BJ (cell line): Measurements from ENCODE around the gene DHRS7C. TPM values are rescaled to one million over a fixed set of nuclear protein-coding genes. Genes with fewer than 3 reads are reported as not detected.

ENCODE experiments used
- CTCF ChIA-PET: fragments of 350-600 bp; formaldehyde crosslinking; extraction: SDS; loops from one replicate; lab custom pipeline; 2021; ENCODE audit warnings: antibody characterized with exemption, inconsistent platforms; lab: Yijun Ruan, JAX
- POLR2A ChIA-PET: fragments of 300-600 bp; sonication (Branson Sonifier 250); formaldehyde crosslinking; extraction: SDS; loops from one replicate; lab custom pipeline; 2021; ENCODE audit warnings: antibody characterized with exemption; lab: Charles Lee
- DNase-seq: peaks from one replicate; pipeline ENCODE4 v3.0.0-alpha.2; 2011; ENCODE audit warnings: low read depth
- H3K27me3 ChIP-seq: 2 replicates; pipeline ENCODE4 v1.6.0; 2011; ENCODE audit warnings: low read length; ENCODE audit not compliant: control insufficient read depth, insufficient read depth
- H3K36me3 ChIP-seq: 2 replicates; pipeline ENCODE4 v1.5.1; 2011; ENCODE audit warnings: low read length; ENCODE audit not compliant: control insufficient read depth, insufficient read depth
- H3K4me3 ChIP-seq: 2 replicates; pipeline ENCODE4 v1.5.1; 2011; ENCODE audit warnings: low read depth, mild to moderate bottlenecking, control low read depth, low read length
- polyA plus RNA-seq: library from polyadenylated mRNA; depleted of rRNA; stranded (reverse); fragments of >200 nt; gene quantifications from 2 replicates; pipeline ENCODE4 v1.2.3, GENCODE V29; 2011
- TF ChIP-seq, protein P1 (sequence below): IDR thresholded peaks from 2 replicates; pipeline ENCODE4 v1.5.1; 2011; ENCODE audit warnings: low read depth, mild to moderate bottlenecking, control low read depth, inconsistent platforms, low read length, moderate library complexity; ENCODE audit not compliant: insufficient read depth

The DHRS7C gene
- polyA plus RNA-seq, 1 experiment = not detected

DNA sequence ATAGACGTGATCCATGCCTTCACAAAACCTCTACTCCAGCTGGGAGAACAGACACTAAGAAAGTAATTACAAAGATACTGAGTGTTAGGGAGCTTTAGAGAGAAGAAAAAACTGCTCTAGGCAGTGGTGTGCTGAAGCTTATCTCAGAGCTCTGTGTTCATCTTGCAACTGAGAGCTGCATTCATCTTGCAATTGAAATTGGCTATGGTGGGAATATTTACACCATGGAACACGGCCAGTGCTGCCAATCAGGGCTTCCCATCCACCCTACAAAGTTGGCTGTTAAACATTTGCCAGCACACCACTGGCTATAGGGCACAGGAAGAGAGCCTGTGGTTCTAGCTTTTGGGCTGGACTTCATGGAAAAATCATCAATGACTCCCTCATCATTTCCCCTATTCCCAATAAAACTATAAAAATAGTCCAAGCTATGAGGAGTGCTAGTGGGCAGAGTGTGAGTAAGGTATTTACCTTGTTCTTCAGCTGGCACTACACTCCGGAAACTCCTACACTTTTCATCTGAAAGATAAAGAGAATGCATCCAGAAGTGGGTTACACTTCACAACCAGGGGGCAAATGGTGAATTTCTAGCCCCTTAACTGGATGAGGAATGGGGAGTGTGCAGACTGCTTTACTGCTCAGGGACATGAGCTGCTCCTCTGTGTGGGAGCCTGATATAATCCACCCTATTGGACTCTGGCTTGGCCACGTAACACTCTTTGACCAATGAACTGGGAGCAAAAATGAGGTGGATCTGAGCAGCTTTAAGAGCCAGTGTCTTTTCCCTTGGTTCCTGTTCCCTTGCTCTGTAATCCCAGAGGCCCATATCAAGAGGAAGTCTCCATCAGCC, 18.9 kb upstream of the DHRS7C start:
- TF ChIP-seq, protein P1, sequence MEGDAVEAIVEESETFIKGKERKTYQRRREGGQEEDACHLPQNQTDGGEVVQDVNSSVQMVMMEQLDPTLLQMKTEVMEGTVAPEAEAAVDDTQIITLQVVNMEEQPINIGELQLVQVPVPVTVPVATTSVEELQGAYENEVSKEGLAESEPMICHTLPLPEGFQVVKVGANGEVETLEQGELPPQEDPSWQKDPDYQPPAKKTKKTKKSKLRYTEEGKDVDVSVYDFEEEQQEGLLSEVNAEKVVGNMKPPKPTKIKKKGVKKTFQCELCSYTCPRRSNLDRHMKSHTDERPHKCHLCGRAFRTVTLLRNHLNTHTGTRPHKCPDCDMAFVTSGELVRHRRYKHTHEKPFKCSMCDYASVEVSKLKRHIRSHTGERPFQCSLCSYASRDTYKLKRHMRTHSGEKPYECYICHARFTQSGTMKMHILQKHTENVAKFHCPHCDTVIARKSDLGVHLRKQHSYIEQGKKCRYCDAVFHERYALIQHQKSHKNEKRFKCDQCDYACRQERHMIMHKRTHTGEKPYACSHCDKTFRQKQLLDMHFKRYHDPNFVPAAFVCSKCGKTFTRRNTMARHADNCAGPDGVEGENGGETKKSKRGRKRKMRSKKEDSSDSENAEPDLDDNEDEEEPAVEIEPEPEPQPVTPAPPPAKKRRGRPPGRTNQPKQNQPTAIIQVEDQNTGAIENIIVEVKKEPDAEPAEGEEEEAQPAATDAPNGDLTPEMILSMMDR = no peak
- no peaks in the 10 kb centered on the region for H3K36me3 ChIP-seq
- H3K4me3 ChIP-seq = no peak overlapping the region
- DNase-seq = no peak
- ChIA-PET POLR2A (no interaction called here), CTCF (no interaction called here)
- H3K27me3 ChIP-seq = no peaks in the 10 kb centered on the region

DNA sequence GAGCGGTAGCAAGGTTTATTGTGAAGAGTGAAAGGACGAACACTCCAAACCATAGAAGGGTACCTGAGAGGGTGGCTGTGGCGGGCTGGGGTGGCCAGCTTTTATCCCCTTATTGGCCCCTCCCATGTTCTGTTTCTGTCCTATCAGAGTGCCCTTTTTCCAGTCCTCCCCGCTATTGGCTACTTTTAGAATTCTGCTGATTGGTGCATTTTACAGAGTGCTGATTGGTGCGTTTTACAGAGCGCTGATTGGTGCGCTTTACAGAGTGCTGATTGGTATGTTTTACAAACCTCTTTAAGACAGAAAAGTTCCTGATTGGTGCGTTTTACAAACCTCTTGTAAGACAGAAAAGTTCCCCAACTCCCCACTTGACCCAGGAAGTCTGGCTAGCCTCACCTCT, 18.0 kb upstream of the DHRS7C start:
- no peak overlapping the region for H3K4me3 ChIP-seq
- ChIA-PET POLR2A (no interaction called here), CTCF (no interaction called here)
- H3K27me3 ChIP-seq = no peaks in the 10 kb centered on the region
- H3K36me3 ChIP-seq = no peaks in the 10 kb centered on the region
- DNase-seq = no peak
- TF ChIP-seq, protein P1 = no peak

DNA sequence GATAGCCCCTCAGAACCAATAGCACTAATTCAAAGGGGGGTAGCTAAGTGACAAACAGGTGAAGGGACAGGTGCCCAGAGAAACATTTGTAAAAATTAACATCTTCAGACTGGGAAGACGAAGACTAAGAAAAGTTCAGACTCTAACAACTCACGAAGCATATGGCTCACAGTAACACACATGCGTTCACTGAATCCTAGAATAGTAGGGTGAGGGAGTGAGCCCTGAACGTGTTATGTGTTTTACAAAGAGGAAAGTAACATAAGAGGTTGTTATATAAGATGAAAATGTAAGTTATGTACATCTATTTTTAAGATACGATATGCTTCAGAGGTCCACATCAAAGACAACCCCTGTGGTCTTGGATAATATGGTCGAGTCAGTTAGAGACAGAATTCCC, 15.3 kb upstream of the DHRS7C start:
- TF ChIP-seq, protein P1 = no peak
- ChIA-PET CTCF (no interaction called here), POLR2A (no interaction called here)
- no peaks in the 10 kb centered on the region for H3K27me3 ChIP-seq
- H3K4me3 ChIP-seq = no peak overlapping the region
- DNase-seq = no peak
- H3K36me3 ChIP-seq = no peaks in the 10 kb centered on the region

DNA sequence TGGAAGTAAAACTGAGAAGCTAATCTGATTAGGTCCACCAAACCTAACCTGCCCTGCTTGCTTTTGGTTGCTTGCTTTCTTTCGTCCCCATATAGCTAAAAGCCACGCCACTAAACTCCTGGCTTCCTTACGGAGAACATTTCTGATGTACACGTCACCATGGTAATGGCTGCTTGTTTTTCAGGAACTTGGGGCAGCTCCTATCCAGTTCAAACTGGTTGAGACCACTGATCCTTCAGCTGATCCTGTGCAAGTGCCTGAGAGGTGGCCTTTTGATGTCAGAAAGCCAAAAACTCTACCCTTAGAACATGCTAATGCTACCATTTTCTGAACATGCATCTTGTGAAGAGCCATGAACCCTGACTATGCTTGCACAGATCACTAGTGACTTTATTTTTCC, 14.4 kb upstream of the DHRS7C start:
- Histone ChIP-seq H3K36me3 (no peaks in the 10 kb centered on the region), H3K4me3 (no peak overlapping the region), H3K27me3 (no peaks in the 10 kb centered on the region)
- CTCF ChIA-PET = no interaction called here
- TF ChIP-seq, protein P1 = no peak
- POLR2A ChIA-PET = no interaction called here
- DNase-seq = no peak

DNA sequence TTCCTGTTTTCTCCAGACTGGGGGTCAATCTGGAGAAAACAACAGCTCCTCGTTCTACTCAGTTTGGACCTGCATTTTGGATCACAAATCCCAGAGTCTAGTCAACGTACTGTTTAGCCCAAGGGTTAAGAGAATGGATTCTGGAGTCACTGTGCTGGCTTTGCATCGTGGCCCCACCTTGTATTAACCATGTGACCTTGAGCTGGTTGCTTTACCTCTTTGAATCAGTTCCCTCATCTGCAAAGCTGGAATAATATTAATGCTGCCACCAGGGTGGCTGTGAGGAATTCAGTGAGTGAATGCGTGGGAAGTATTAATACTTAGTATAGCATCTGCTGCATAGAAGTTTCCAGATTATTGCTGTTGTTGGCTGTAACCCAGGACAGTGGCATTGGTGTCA, 11.3 kb upstream of the DHRS7C start:
- CTCF ChIA-PET = interaction anchor here (0.6 kb wide), 1 partner anchor 549 kb away, joined by 3 read pairs; no protein-coding TSS in a partner anchor

More for the DNA sequence above, 11.3 kb upstream of the DHRS7C start:
- Histone ChIP-seq H3K27me3 (no peaks in the 10 kb centered on the region), H3K4me3 (no peak overlapping the region), H3K36me3 (no peaks in the 10 kb centered on the region)
- POLR2A ChIA-PET = no interaction called here
- TF ChIP-seq, protein P1 = no peak
- DNase-seq = no peak
